Esophagus squamous epithelium (tissue), 4 donors: ENCODE results near the gene ADARB2.

Experiments
- POLR2A ChIP-seq, 4 donors: fragments of 450-650 bp; IDR thresholded peaks; one replicate each; pipeline ENCODE4 v1.6.1; 2017; ENCODE audit warnings: antibody characterized with exemption in 4 of 4, mild to moderate bottlenecking in 4 of 4, moderate library complexity in 3 of 4
- TF ChIP-seq, protein P1 (sequence below), 6 experiments: fragments of 450-650 bp in 4 of 6; fragments of 200-600 bp in 2 of 6; sonication (generic) in 2 of 6; IDR thresholded peaks; one replicate each; pipeline ENCODE4 v1.5.1; 2016 to 2019; ENCODE audit warnings: antibody characterized with exemption in 6 of 6, mild to moderate bottlenecking in 4 of 6, moderate library complexity in 4 of 6

DNA sequence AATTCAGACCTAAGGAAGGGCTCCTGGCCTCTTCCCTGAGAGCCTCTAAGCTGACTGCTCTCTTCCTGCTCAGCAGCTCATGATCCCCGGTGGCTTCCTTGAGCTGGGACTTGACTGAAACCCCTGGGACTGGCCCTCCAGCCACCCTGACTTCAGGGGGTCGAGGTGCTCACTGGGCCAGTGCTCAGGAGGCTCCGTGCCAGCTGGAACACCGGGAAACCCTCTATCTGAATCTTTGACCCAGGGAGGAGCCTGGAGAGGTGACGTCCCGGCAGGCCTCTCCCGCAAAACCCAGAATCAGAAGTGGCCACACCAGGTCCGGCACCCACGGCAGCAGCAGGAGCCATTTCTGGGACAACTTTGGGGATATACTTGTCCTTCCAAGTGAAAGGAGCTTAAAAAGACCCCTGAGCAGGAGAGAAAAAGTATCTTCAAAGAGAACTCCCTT lies 570.5 kb downstream of the ADARB2 start:
- TF ChIP-seq, protein P1, sequence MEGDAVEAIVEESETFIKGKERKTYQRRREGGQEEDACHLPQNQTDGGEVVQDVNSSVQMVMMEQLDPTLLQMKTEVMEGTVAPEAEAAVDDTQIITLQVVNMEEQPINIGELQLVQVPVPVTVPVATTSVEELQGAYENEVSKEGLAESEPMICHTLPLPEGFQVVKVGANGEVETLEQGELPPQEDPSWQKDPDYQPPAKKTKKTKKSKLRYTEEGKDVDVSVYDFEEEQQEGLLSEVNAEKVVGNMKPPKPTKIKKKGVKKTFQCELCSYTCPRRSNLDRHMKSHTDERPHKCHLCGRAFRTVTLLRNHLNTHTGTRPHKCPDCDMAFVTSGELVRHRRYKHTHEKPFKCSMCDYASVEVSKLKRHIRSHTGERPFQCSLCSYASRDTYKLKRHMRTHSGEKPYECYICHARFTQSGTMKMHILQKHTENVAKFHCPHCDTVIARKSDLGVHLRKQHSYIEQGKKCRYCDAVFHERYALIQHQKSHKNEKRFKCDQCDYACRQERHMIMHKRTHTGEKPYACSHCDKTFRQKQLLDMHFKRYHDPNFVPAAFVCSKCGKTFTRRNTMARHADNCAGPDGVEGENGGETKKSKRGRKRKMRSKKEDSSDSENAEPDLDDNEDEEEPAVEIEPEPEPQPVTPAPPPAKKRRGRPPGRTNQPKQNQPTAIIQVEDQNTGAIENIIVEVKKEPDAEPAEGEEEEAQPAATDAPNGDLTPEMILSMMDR (IDR thresholded peaks at IDR 0.05), result no peak
- TF ChIP-seq POLR2A (IDR thresholded peaks at IDR 0.05), result no peak
